Naive B cell (primary cell): ENCODE results near the gene ITGB5. TPM values are rescaled to one million over a fixed set of nuclear protein-coding genes. Genes with fewer than 3 reads are reported as not detected.
"Not testable (repeated sequence)": the region's sequence is repeated elsewhere in the genome, so short reads cannot be mapped to it uniquely, and the experiment has no call there.

Source experiments
- ATAC-seq, 2 donors: fragments of 150-1000 bp; cut with Tn5 transposase; 2 replicates each; pipeline ENCODE4 v1.10.0; 2021; ENCODE audit warnings: low read depth in 2 of 2, mild to moderate bottlenecking in 2 of 2, moderate library complexity in 2 of 2
- DNase-seq: peaks from one replicate; pipeline ENCODE4 v3.0.0; 2022
- H3K27ac Mint-ChIP-seq, 6 donors: one replicate each; pipeline ENCODE4 v1.8.0; 2020 to 2022; ENCODE audit warnings: mild to moderate bottlenecking in 6 of 6, mixed read lengths in 6 of 6, moderate library complexity in 5 of 6, inconsistent platforms in 2 of 6
- H3K27me3 Mint-ChIP-seq, 3 donors: one replicate each; pipeline ENCODE4 v1.8.0; 2021 to 2022; ENCODE audit warnings: mixed read lengths in 3 of 3, mild to moderate bottlenecking in 1 of 3
- H3K36me3 Mint-ChIP-seq, 2 donors: one replicate each; pipeline ENCODE4 v1.8.0; 2020 to 2022; ENCODE audit warnings: mixed read lengths in 2 of 2, inconsistent platforms in 1 of 2, mild to moderate bottlenecking in 1 of 2
- H3K4me1 Mint-ChIP-seq, 3 donors: one replicate each; pipeline ENCODE4 v1.8.0; 2020 to 2022; ENCODE audit warnings: mixed read lengths in 3 of 3, inconsistent platforms in 1 of 3, mild to moderate bottlenecking in 1 of 3, moderate library complexity in 1 of 3
- H3K4me3 Mint-ChIP-seq, 8 donors: one replicate each; pipeline ENCODE4 v1.8.0; 2020 to 2022; ENCODE audit warnings: mild to moderate bottlenecking in 8 of 8, mixed read lengths in 8 of 8, moderate library complexity in 8 of 8, inconsistent platforms in 2 of 8
- H3K9me3 Mint-ChIP-seq, 7 donors: one replicate each; pipeline ENCODE4 v1.8.0; 2020 to 2022; ENCODE audit warnings: mixed read lengths in 7 of 7, mild to moderate bottlenecking in 5 of 7, inconsistent platforms in 2 of 7, moderate library complexity in 1 of 7
- polyA plus RNA-seq, 6 donors: library from polyadenylated mRNA; unstranded; fragments of 300-500 nt; fragmentation: Illumina TruSeq; gene quantifications; one replicate each; pipeline ENCODE4 v1.2.3, GENCODE V29; 2021; ENCODE audit warnings: low read depth in 6 of 6

Gene ITGB5
- polyA plus RNA-seq, 6 donors from 2014 or later, result 0.22 to 2.0 (median 1.1) TPM; not detected in 2

DNA sequence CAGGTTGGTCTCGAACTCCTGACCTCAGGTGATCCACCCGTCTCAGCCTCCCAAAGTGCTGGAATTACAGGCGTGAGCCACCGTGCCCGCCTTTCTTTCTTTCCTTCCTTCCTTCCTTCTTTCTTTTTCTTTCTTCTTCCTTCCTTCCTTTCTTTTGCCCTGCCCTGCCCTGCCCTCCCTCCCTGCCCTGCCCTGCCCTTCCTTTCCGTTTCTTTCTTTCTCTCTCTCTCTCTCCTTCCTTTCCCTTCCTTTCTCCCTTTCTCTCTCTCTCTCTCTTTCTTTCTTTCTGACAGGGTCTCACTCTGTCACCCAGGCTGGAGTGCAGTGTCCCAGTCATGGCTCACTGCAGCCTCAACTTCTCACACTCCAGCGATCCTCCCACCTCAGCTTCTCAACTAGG lies 82.3 kb downstream of the ITGB5 start:
- peaks cover 15 to 32% (median 19%) of the 10 kb centered on the region in 3 donors for H3K27me3 Mint-ChIP-seq
- H3K9me3 Mint-ChIP-seq, result peaks cover 0 to 1% (median 0%) of the 10 kb centered on the region in 7 donors
- no peak for DNase-seq
- H3K36me3 Mint-ChIP-seq, result no peaks in the 10 kb centered on the region
- H3K4me1 Mint-ChIP-seq, result no peaks in the 10 kb centered on the region
- no peak overlapping the region for H3K4me3 Mint-ChIP-seq
- ATAC-seq, result no peak
- H3K27ac Mint-ChIP-seq, result no peak overlapping the region

DNA sequence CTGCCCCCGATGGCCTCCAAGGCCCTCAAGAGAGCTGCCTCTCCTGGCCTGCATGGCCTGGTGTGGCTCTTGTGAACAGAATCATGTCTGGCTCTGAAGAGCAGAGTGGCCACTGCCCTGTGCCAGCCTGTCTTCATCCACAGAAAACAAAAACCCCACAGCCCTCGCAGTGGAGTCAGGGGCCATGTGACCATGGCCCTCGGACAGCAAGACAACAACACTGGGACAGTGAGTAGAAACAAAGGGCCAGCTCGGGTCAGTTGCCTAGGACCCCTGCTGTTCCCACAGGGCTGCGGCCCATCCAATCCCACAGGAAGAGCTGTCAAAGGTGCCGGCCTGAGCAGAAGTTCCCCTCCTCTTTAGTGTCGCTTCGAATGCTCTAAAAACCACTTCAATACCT lies 84.5 kb downstream of the ITGB5 start:
- Mint-ChIP-seq H3K27ac (no peak overlapping the region), H3K4me3 (peak overlapping the region in 1 of 8 donors; percentile 12), H3K4me1 (no peaks in the 10 kb centered on the region), H3K9me3 (no peaks in the 10 kb centered on the region), H3K27me3 (peaks cover 11 to 25% (median 15%) of the 10 kb centered on the region in 3 donors), H3K36me3 (no peaks in the 10 kb centered on the region)
- DNase-seq, result no peak
- no peak for ATAC-seq

DNA sequence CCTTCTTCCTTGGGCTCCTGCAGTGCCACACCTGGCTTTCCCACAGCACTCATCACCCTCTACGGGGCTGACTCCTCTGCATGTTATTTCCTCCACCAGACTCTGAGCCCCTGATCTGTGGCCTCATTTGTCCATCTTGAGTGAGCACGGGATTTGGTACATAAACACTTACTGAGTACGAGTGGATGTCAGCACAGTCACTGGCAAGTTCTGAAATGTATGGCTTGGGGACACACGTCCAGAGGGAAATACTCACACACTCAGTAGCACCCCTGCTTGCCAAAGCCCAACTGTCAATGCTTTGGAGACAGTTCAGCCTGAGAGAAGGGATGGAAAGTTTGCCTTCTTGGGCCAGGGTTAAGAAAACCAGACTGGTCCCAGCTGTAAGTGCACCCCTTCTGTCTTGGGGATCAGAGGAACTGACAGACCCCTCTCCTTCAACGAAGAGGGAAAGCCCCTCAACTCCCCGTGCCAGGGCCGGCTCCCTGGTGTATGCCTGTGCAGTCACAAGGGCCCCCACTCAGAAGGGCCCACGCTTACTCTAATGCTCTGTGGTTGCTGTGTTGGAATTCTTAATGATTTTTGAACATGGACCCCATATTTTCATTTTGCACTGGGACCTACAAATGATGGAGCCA lies 85.0 kb downstream of the ITGB5 start:
- Mint-ChIP-seq H3K36me3 (no peaks in the 10 kb centered on the region), H3K9me3 (no peaks in the 10 kb centered on the region), H3K27me3 (peaks cover 11 to 25% (median 18%) of the 10 kb centered on the region in 3 donors), H3K4me1 (no peaks in the 10 kb centered on the region), H3K4me3 (peak overlapping the region in 1 of 8 donors; percentile 12), H3K27ac (no peak overlapping the region)
- ATAC-seq (no peak), DNase-seq (no peak)

DNA sequence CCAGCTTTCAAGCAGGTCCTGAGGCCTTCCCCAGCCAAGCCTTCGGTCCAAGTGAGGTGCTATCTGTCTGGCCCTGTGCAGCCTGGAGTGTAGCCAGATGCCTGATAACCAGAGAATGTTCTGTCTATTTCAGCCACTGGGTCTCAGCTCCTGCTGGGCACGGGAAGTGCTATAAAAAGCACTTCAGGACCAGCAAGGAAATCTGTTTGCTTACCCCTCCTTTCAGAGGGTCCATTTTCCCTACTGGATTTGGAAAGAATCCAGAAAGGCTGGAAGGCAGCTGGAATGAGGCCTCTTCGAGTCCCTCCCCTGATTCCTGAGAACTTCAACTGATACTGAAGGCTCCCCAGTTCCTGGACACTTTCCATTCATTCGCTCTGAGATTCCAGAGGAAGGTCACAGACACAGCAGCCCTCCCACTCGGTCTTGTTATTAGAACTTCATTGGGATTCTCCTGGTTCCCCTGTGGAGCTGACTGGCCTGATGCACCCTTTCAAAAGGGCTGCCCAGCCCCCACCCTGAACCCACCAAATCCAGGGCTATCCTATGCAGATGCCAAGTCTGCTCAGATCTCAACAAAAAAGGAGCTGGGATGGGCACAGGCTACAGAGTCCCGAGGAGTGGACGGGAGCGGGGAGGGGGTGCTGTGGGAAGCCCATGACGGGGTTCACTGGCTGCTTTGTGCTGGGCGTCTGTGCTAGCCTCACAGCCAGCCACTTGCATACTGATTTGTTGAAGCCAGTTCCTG lies 86.5 kb downstream of the ITGB5 start:
- Mint-ChIP-seq H3K4me1 (no peaks in the 10 kb centered on the region), H3K27me3 (peaks cover 9 to 20% (median 16%) of the 10 kb centered on the region in 3 donors), H3K36me3 (no peaks in the 10 kb centered on the region), H3K27ac (no peak overlapping the region), H3K4me3 (no peak overlapping the region), H3K9me3 (no peaks in the 10 kb centered on the region)
- DNase-seq, result no peak
- ATAC-seq, result no peak

GRCh38 chr3:124800076-124800475 lies 87.1 kb downstream of the ITGB5 start:
- Mint-ChIP-seq H3K27ac (no peak overlapping the region), H3K4me1 (no peaks in the 10 kb centered on the region), H3K9me3 (no peaks in the 10 kb centered on the region), H3K36me3 (no peaks in the 10 kb centered on the region), H3K27me3 (peaks cover 11 to 18% (median 12%) of the 10 kb centered on the region in 3 donors), H3K4me3 (no peak overlapping the region)
- no peak for ATAC-seq
- DNase-seq, result no peak

DNA sequence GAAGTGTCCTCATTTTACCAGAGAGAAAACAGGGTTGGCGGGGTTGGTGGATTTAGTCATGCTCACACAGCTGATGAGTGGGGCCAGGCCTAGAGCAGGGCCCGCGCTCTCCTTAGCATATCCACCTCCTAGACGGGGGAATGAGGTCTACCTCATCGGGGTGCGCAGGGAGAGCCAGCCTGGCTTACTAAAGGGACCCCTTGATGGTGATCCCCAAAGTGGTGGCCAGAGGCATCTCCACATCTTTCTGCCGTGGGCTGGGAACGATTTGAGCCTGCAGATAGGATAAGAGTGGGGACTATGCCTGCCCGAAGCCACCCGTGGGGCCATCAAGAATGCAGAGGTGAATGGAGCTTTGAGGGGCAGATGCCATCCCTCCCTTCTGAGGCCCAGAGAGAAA lies 87.5 kb downstream of the ITGB5 start:
- ATAC-seq, result no peak
- Mint-ChIP-seq H3K27me3 (peaks cover 10 to 14% (median 11%) of the 10 kb centered on the region in 3 donors), H3K36me3 (no peaks in the 10 kb centered on the region), H3K4me3 (no peak overlapping the region), H3K4me1 (no peaks in the 10 kb centered on the region), H3K27ac (no peak overlapping the region), H3K9me3 (no peaks in the 10 kb centered on the region)
- no peak for DNase-seq

DNA sequence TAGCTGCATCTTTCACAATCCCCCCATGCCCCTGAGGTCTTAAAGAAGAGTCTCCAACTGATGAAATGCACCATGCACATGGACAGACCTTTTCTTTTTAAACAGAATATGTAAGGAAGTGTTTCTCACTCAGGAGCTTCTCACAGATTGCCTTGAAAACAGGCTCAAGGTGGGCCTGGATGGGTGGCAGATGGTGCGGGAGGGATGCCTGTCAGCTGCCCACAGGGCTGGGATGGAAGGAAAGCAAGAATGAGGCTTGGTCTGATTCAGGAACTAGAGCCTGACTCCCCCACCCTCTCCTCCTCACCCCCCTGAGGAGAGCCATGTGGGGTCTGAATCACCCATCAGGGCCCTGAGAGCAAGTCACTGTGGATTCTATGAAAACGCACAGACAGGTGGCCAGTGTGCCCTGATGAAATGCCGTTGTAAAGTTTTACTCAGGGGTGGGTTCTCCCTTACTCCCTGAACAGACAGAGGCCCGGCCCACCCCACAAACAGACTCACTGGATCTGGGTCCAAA lies 89.7 kb downstream of the ITGB5 start:
- no peaks in the 10 kb centered on the region for H3K4me1 Mint-ChIP-seq
- ATAC-seq (no peak), DNase-seq (no peak)
- H3K4me3 Mint-ChIP-seq, result no peak overlapping the region
- no peaks in the 10 kb centered on the region for H3K36me3 Mint-ChIP-seq
- H3K9me3 Mint-ChIP-seq, result no peaks in the 10 kb centered on the region
- peaks cover 11 to 20% (median 16%) of the 10 kb centered on the region in 3 donors for H3K27me3 Mint-ChIP-seq
- H3K27ac Mint-ChIP-seq, result no peak overlapping the region

- H3K36me3 Mint-ChIP-seq, result no peaks in the 10 kb centered on the region
- ATAC-seq (no peak), DNase-seq (no peak)
- no peaks in the 10 kb centered on the region for H3K4me1 Mint-ChIP-seq
- H3K27me3 Mint-ChIP-seq, result peaks cover 5 to 29% (median 9%) of the 10 kb centered on the region in 3 donors
- H3K27ac Mint-ChIP-seq, result no peak overlapping the region
- no peaks in the 10 kb centered on the region for H3K9me3 Mint-ChIP-seq
- no peak overlapping the region for H3K4me3 Mint-ChIP-seq
Measured at GRCh38 chr3:124796477-124796876, 90.7 kb downstream of the ITGB5 start.

- Mint-ChIP-seq H3K4me3 (no peak overlapping the region), H3K27me3 (peaks cover 5 to 22% (median 6%) of the 10 kb centered on the region in 3 donors), H3K4me1 (no peaks in the 10 kb centered on the region), H3K36me3 (no peaks in the 10 kb centered on the region), H3K9me3 (no peaks in the 10 kb centered on the region), H3K27ac (no peak overlapping the region)
- DNase-seq (no peak), ATAC-seq (no peak)
Measured at GRCh38 chr3:124793054-124793739, 94.0 kb downstream of the ITGB5 start.

- DNase-seq, result no peak
- no peaks in the 10 kb centered on the region for H3K36me3 Mint-ChIP-seq
- H3K9me3 Mint-ChIP-seq, result no peaks in the 10 kb centered on the region
- no peak overlapping the region for H3K4me3 Mint-ChIP-seq
- no peaks in the 10 kb centered on the region for H3K4me1 Mint-ChIP-seq
- no peak for ATAC-seq
- H3K27me3 Mint-ChIP-seq, result peaks cover 5 to 22% (median 6%) of the 10 kb centered on the region in 3 donors
- H3K27ac Mint-ChIP-seq, result no peak overlapping the region
Measured at GRCh38 chr3:124792341-124793040, 94.7 kb downstream of the ITGB5 start.

DNA sequence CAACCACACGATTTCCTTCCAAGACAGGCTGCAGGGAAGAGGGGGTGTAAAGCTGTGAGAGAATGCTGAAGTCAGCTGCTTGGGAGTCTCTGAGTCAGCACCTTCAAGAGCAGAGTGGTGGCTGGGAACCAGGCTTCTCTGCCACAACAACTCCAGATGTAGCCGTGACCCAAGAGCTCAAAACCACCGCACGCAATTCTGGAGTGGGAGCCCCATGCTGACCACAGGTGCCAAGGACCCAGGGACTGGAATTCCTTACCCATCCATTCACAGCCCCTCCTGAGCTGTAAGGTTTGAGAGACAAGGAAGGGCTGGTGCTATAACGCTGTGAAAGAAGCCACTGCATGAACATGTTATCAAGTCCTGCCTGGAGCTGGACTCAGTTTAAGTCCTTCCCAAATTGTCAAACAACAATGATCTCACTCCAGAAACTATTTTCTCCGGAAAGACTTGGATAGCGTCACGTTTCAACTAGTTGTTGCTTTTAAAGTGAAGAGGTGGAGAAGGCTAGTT lies 95.5 kb downstream of the ITGB5 start:
- DNase-seq, result no peak
- no peak for ATAC-seq
- Mint-ChIP-seq H3K4me1 (no peaks in the 10 kb centered on the region), H3K4me3 (no peak overlapping the region), H3K36me3 (no peaks in the 10 kb centered on the region), H3K27ac (no peak overlapping the region), H3K9me3 (no peaks in the 10 kb centered on the region), H3K27me3 (peaks cover 5 to 17% (median 6%) of the 10 kb centered on the region in 3 donors)

- ATAC-seq, result no peak
- Mint-ChIP-seq H3K4me3 (no peak overlapping the region), H3K9me3 (no peaks in the 10 kb centered on the region), H3K27me3 (peaks cover 5 to 17% (median 6%) of the 10 kb centered on the region in 3 donors), H3K36me3 (no peaks in the 10 kb centered on the region), H3K4me1 (no peaks in the 10 kb centered on the region), H3K27ac (no peak overlapping the region)
- no peak for DNase-seq
Measured at GRCh38 chr3:124791142-124791541, 96.0 kb downstream of the ITGB5 start.

DNA sequence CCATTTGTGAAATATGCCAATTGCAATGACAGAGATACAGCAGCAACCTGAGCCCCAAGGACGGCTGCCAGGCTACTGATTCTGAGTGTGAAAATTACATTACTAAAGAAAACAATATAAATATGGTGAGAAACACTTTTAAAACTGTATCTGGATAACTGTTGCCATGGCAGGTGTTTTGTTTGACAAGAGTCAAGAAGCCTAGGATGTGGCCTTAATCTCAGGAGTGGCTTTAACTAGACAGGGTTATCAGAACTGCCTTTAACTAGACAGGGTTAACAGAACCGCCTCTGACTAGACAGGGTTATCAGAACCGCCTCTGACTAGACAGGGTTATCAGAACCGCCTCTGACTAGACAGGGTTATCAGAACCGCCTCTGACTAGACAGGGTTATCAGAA lies 98.1 kb downstream of the ITGB5 start:
- H3K27me3 Mint-ChIP-seq, result peaks cover 0 to 17% (median 6%) of the 10 kb centered on the region in 3 donors
- H3K27ac Mint-ChIP-seq, H3K4me1 Mint-ChIP-seq, H3K4me3 Mint-ChIP-seq, DNase-seq, H3K9me3 Mint-ChIP-seq, H3K36me3 Mint-ChIP-seq, ATAC-seq: not testable (repeated sequence)
